ENCODE data around the gene LMF2.

Gene LMF2

DNA sequence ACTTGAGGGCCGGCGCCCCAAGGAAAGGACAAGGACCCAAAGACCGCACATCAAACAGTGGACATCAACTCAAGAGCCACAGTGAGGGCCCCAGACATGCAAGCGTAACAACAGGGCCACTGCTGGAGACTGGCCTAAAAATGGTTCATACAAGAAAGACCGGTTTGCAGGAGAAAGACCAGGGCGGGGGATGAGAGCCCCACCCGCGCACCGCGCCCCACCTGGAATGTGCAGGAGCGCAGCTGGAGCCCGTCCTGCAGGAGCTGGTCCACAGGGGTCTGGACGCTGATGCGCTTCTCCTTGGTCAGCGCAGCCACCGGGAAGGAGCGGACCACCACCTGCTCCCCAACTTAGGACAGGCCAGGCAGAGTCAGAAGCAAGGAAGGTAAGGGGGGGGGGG is 46.6 kb downstream of the LMF2 start:
- no peak for DNase-seq

DNA sequence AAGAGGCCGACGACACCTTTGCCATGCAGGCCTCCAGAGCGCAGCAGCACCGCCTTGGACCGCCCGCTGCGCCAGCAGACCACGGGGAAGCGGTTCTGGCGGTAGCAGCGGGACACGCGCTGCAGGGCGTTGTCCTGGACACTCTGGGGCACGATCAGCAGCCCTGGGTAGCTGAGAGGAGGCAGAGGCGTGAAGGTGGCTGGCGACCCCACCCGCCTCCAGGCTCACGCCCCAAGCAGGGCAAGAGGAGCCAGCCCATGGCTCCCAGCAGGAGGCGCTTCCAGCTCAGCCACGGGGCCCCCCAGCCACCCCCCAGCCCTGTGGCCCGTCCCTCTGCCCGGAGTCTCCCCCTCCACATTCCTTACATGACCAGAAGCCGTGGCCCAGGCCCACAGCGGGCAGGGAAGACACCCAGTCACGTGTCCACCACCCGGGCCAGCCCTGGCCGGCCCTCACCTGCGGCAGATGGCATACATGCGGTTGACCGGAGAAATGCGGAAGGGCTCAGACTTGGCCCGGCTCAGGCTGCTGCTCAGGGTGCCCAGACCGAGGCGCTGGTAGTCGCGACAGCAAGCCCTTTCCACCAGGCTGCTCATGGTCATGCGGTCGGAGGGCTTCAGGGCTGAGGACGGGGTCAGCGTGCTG is 47.9 kb downstream of the LMF2 start:
- no peak for DNase-seq

- no peak for DNase-seq
Observed at GRCh38 chr22:50459016-50459415, 48.5 kb downstream of the LMF2 start.

GRCh38 chr22:50456466-50457234 is 50.9 kb downstream of the LMF2 start:
- DNase-seq, result no peak

DNA sequence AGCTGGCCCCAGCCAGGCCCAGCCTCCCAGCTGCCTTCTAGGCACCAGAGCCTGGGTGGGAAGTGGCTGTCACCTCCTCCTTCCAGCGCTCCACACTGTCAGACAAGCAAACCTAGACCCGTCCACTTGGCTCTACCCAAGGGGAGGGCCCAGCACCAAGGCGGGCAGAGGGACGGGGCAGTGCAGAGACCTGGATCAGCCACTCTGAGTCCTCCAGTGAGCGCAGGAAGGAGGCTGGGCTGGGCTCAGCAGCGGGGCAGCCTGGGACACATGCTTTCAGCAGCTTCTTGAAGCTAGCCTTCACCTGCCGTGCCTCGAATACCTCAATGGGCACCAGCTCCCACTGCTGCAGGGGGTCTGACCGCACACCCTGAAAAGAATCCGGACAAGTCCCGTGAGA is 51.5 kb downstream of the LMF2 start:
- no peak for DNase-seq

GRCh38 chr22:50455201-50455600 is 52.3 kb downstream of the LMF2 start:
- no peak for DNase-seq

GRCh38 chr22:50454556-50455075 is 52.9 kb downstream of the LMF2 start:
- no peak for DNase-seq
